Esophagus muscularis mucosa (tissue), 3 donors: ENCODE measurements around the gene OAS2.
"Not testable (repeated sequence)": the region's sequence is repeated elsewhere in the genome, so short reads cannot be mapped to it uniquely, and the experiment has no call there.

Experiments
- POLR2AphosphoS5 ChIP-seq, 2 donors: sonication (generic); formaldehyde crosslinking; IDR thresholded peaks; one replicate each; pipeline ENCODE4 v1.6.1; 2017; ENCODE audit warnings: antibody characterized with exemption in 2 of 2
- TF ChIP-seq, protein P1 (sequence below), 3 experiments: fragments of 200-600 bp in 2 of 3; fragments of 450-650 bp in 1 of 3; sonication (generic) in 2 of 3; IDR thresholded peaks; one replicate each; pipeline ENCODE4 v1.5.1; 2017 to 2019; ENCODE audit warnings: antibody characterized with exemption in 3 of 3, mild to moderate bottlenecking in 2 of 3, moderate library complexity in 1 of 3

GRCh38 chr12:112988823-112989385, 10.6 kb downstream of the OAS2 start:
- TF ChIP-seq, protein P1, sequence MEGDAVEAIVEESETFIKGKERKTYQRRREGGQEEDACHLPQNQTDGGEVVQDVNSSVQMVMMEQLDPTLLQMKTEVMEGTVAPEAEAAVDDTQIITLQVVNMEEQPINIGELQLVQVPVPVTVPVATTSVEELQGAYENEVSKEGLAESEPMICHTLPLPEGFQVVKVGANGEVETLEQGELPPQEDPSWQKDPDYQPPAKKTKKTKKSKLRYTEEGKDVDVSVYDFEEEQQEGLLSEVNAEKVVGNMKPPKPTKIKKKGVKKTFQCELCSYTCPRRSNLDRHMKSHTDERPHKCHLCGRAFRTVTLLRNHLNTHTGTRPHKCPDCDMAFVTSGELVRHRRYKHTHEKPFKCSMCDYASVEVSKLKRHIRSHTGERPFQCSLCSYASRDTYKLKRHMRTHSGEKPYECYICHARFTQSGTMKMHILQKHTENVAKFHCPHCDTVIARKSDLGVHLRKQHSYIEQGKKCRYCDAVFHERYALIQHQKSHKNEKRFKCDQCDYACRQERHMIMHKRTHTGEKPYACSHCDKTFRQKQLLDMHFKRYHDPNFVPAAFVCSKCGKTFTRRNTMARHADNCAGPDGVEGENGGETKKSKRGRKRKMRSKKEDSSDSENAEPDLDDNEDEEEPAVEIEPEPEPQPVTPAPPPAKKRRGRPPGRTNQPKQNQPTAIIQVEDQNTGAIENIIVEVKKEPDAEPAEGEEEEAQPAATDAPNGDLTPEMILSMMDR (IDR thresholded peaks at IDR 0.05): not testable (repeated sequence)
- TF ChIP-seq POLR2AphosphoS5 (IDR thresholded peaks at IDR 0.05): not testable (repeated sequence)
